ENCODE results near the gene CNTNAP2. TPM values are rescaled to one million over a fixed set of nuclear protein-coding genes. Genes with fewer than 3 reads are reported as not detected.
"Not testable (repeated sequence)": the region's sequence is repeated elsewhere in the genome, so short reads cannot be mapped to it uniquely, and the experiment has no call there.

CNTNAP2 gene
- total RNA-seq, 1 experiment from 2014 or later = not detected

GRCh38 chr7:147079921-147080420 is 963.4 kb downstream of the CNTNAP2 start:
- DNase-seq (ENCODE audit: low spot score) = no peak
- in situ Hi-C loops (cut with HindIII; ENCODE audit: low sequenced_read_pairs) = no loop called here

DNA sequence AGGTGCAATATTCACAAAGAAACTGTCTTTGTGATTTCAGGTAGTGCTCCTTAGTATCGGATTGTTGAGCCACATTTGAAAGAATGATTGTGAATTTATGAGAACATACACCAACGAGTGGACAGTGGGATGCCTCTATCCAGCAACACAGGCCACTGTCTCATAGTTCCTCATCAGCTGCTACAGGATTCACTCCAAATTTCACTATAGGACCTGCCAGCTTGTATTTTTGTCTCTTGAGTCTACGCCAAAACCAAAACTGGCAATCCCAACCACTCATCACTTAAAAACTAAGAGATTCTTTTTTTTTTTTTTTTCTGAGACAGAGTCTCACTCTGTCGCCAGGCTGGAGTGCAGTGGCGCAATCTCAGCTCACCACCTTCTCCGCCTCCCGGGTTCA is 964.5 kb downstream of the CNTNAP2 start:
- peak; percentile 11 for DNase-seq (ENCODE audit: low spot score)
- in situ Hi-C loops (cut with HindIII; ENCODE audit: low sequenced_read_pairs) = no loop called here

- DNase-seq (ENCODE audit: low spot score) = no peak
- in situ Hi-C loops (cut with HindIII; ENCODE audit: low sequenced_read_pairs) = no loop called here
Measured at GRCh38 chr7:147089051-147089461, 972.5 kb downstream of the CNTNAP2 start.

GRCh38 chr7:147089608-147090007 is 973.0 kb downstream of the CNTNAP2 start:
- no peak for DNase-seq (ENCODE audit: low spot score)
- in situ Hi-C loops (cut with HindIII; ENCODE audit: low sequenced_read_pairs) = no loop called here

DNA sequence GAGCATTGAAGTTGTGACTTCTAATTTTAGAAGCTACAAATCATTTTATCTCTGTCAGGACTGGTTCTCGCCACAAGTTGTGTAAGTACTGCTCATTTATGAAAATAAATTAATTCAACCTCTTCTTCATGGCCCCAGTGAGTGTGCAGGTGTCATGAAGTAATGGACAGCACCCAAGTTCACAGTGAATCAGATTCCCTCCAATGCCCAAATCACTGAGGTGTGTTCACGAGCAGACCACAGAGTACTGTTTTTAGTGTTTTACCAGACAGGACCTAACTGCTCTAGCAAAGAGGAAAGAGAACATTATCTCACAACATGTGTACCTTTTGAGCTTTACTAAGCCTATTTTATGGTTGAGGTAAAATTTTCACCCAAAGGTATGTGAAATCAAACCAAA is 980.0 kb downstream of the CNTNAP2 start:
- no peak for DNase-seq (ENCODE audit: low spot score)
- in situ Hi-C loops (cut with HindIII; ENCODE audit: low sequenced_read_pairs) = no loop called here

DNA sequence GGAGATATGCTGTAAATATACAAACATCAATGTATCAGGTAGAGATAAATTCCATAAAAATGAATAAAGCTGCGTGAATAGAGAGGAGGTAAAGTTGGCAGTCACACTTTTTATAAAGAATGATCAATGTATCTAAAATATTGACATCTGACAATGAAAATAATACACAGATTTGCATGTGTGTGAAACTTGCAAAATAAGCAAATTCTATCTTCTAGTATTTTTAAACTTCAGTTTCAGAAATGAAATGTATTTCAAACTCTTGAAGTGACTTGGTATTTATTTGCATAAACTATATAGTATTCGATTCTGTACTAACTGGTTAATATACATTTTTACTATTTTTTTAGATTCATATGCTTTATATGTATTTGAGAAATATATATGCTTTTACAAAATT is 986.6 kb downstream of the CNTNAP2 start:
- DNase-seq (ENCODE audit: low spot score) = no peak
- in situ Hi-C loops (cut with HindIII; ENCODE audit: low sequenced_read_pairs) = no loop called here

- in situ Hi-C loops (cut with HindIII; ENCODE audit: low sequenced_read_pairs) = no loop called here
- DNase-seq (ENCODE audit: low spot score) = no peak
Measured at GRCh38 chr7:147106746-147107145, 990.1 kb downstream of the CNTNAP2 start.

DNA sequence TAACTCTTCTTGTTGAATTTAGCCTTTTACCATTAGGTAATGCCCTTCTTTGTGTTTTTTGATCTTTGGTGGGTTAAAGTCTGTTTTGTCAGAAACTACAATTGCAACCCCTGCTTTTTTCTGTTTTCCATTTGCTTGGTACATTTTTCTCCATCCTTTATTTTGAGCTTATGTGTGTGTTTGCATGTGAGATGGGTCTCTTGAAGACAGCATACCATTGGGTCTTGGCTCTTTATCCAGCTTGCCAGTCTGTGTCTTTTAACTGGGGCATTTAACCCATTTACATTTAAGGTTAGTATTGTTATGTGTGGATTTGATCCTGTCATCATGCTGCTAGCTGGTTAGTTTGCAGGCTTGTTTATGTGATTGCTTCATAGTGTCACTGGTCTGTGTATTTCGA is 997.9 kb downstream of the CNTNAP2 start:
- in situ Hi-C loops (cut with HindIII; ENCODE audit: low sequenced_read_pairs); DNase-seq (ENCODE audit: low spot score): not testable (repeated sequence)

- DNase-seq (ENCODE audit: low spot score) = no peak
- in situ Hi-C loops (cut with HindIII; ENCODE audit: low sequenced_read_pairs) = no loop called here
Measured at GRCh38 chr7:147136352-147136751, 1019.8 kb downstream of the CNTNAP2 start.

GRCh38 chr7:147145194-147145593 is 1028.6 kb downstream of the CNTNAP2 start:
- in situ Hi-C loops (cut with HindIII; ENCODE audit: low sequenced_read_pairs) = no loop called here
- no peak for DNase-seq (ENCODE audit: low spot score)

GRCh38 chr7:147146169-147146568 is 1029.6 kb downstream of the CNTNAP2 start:
- in situ Hi-C loops (cut with HindIII; ENCODE audit: low sequenced_read_pairs) = no loop called here
- no peak for DNase-seq (ENCODE audit: low spot score)

- no peak for DNase-seq (ENCODE audit: low spot score)
- in situ Hi-C loops (cut with HindIII; ENCODE audit: low sequenced_read_pairs) = no loop called here
Measured at GRCh38 chr7:147151661-147152060, 1035.1 kb downstream of the CNTNAP2 start.

- in situ Hi-C loops (cut with HindIII; ENCODE audit: low sequenced_read_pairs) = no loop called here
- DNase-seq (ENCODE audit: low spot score) = no peak
Measured at GRCh38 chr7:147153571-147153970, 1037.0 kb downstream of the CNTNAP2 start.

DNA sequence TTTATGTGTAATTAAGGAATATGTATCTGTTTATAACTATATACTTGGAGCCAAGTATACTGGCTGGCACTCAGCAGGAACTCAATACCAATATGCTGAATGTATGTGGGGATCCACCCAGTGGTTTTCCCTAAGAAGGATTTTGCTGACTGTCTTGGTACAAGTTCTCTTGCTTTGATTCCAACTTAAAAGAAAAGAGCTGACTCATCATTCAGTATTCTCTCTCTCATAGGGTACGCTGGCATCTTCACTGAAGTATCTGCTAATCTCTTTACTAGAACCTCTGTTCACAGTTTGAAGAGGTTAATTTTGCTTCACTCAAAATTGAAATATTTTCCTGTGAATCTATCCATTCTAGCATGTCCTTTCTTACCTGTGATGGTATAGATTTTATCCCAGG is 1044.8 kb downstream of the CNTNAP2 start:
- no peak for DNase-seq (ENCODE audit: low spot score)
- in situ Hi-C loops (cut with HindIII; ENCODE audit: low sequenced_read_pairs) = no loop called here

DNA sequence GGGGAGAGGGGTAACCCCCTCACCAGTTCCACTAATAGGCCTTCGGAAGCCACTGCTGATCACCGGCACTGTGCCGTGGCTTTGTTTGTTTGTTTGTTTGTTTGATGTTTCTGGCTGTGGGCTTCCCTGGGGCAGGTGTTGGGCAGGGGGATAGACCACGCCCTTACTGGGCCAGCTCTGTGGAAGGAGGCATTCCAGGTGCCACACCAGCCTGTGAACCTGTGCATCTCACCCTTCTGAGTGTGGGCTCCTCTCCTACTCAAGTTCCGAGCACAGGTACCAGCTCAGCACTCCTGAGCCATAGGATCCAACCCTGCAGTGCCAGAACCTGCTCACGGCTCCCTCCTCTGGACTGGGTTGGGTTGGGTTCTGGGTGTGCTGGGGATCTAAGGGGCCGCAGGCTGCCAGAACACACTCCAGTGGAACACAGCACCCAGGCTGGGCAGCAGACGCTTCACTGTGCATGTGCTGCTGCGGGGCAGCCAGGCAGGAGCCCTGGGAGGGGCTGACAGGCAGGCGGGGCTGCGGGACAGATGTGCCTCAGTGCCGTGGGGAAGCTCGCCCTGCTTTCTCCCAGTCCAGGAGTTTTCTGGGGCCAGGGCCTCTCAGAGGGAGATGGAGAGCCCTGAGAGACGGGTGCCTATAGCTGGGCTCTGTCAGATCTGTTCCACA is 1053.9 kb downstream of the CNTNAP2 start:
- no peak for DNase-seq (ENCODE audit: low spot score)
- in situ Hi-C loops (cut with HindIII; ENCODE audit: low sequenced_read_pairs) = no loop called here

DNA sequence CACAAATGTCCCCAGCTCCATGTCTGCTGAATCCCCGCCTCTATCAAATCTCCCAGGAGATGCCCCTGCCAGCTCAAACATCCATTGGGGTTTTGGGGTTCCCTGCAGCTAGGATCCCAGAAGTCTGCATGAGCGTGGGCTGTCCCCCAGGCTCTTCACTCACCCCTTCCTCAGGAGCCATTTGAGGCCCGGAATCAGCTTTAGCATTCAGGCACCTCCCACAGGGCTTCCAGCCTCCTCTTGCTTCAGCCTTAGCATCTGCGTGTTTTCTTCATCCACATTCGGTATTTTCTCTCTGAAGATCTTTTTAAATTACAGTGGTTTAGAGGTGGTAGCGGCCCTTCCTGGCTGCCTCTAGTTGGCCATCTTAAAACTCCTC is 1054.4 kb downstream of the CNTNAP2 start:
- in situ Hi-C loops (cut with HindIII; ENCODE audit: low sequenced_read_pairs) = no loop called here
- DNase-seq (ENCODE audit: low spot score) = no peak

DNA sequence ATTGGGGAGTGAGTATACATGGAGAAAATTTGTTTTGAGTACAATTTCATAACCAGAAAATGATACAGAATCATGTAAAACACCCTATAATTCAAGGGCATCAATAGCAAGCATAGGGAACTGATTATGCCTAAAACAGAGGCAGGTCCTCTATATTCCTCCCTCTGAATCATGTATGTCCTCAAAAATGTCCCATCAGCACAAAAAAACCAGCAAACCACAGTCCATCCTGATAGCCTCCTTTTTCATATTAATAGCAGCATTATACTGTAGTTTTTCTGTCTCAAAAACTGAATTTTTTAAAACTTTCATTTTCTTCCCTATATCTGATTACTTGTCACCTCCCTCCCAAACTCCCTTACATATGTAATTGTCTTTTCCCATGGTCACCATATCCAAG is 1057.3 kb downstream of the CNTNAP2 start:
- no peak for DNase-seq (ENCODE audit: low spot score)
- in situ Hi-C loops (cut with HindIII; ENCODE audit: low sequenced_read_pairs) = no loop called here

- DNase-seq (ENCODE audit: low spot score) = no peak
- in situ Hi-C loops (cut with HindIII; ENCODE audit: low sequenced_read_pairs) = no loop called here
Measured at GRCh38 chr7:147182874-147183273, 1066.3 kb downstream of the CNTNAP2 start.

DNA sequence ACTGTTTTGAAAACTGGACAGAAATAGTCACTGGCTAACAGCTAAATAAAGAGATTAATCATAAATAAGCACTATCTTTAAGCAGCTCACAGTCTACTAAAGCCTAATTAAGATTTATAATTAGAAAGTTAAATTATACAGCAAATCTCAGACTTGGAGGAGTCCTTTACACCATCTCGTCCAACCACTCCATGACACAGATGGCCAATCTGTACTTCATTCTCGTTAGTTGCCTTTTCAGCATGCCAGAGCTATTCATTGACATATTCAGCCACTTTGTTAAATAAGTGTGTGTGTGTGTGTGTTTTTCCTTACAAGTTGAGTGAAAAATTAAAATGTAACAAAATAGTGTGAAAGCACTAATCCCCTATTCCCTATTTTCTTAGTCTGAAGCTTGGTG is 1066.7 kb downstream of the CNTNAP2 start:
- DNase-seq (ENCODE audit: low spot score) = no peak
- in situ Hi-C loops (cut with HindIII; ENCODE audit: low sequenced_read_pairs) = no loop called here

DNA sequence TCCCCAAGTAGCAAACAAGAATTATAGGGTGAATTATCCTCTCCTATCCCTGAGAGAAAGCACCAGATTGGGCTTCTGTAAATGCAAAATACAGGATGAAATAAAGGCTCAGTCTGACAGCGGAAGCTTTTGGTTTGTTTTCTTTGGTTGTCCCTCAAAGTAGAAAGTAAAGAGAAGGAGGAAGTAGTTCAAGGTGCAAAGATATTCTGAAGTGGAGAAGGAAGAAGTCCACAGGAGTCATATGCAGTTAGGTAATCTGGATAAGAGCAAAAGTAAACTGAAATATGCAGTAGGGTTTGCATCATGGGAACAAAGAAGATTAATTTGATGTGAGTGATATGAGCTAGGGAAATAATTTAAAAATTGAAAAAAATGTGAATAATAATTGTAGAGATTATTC is 1071.9 kb downstream of the CNTNAP2 start:
- in situ Hi-C loops (cut with HindIII; ENCODE audit: low sequenced_read_pairs) = no loop called here
- no peak for DNase-seq (ENCODE audit: low spot score)

- in situ Hi-C loops (cut with HindIII; ENCODE audit: low sequenced_read_pairs) = no loop called here
Measured at GRCh38 chr7:147193476-147193875, 1076.9 kb downstream of the CNTNAP2 start.

More at GRCh38 chr7:147193476-147193875, 1076.9 kb downstream of the CNTNAP2 start:
- DNase-seq (ENCODE audit: low spot score) = no peak
